K562 (cell line): Measurements from ENCODE around the gene MARK3. TPM values are rescaled to one million over a fixed set of nuclear protein-coding genes. Genes with fewer than 3 reads are reported as not detected.

Experiments used
- FOXJ3 ChIP-seq: sonication (generic); formaldehyde crosslinking; IDR thresholded peaks from 2 replicates; pipeline ENCODE4 v1.4.0; 2020; ENCODE audit warnings: mild to moderate bottlenecking, missing genetic modification reagents
- MYC ChIP-seq, 2 experiments: fragments of 250-450 bp in 1 of 2; sonication (Bioruptor Pico) in 1 of 2; IDR thresholded peaks; 2 replicates each; pipeline versions ENCODE4 v1.5.1 to v1.6.1; 2012 to 2021; ENCODE audit warnings: low read depth in 2 of 2, borderline replicate concordance in 1 of 2, improper control_type of control experiment in 1 of 2, low read length in 1 of 2, mild to moderate bottlenecking in 1 of 2, moderate library complexity in 1 of 2
- TFAP4 ChIP-seq: sonication (generic); formaldehyde crosslinking; IDR thresholded peaks from 2 replicates; pipeline ENCODE4 v1.8.0; 2022; ENCODE audit warnings: missing genetic modification reagents, mild to moderate bottlenecking, moderate library complexity, borderline replicate concordance
- USF1 ChIP-seq: sonication (generic); formaldehyde crosslinking; IDR thresholded peaks from 2 replicates; pipeline ENCODE4 v1.9.0; 2022; ENCODE audit warnings: mild to moderate bottlenecking, missing genetic modification reagents
- ZHX1 ChIP-seq: fragments of 150-350 bp; conservative IDR thresholded peaks from 2 replicates; pipeline ENCODE4 v1.6.1; 2014; ENCODE audit warnings: low read length
- polyA plus RNA-seq, 8 experiments: library from polyadenylated mRNA; depleted of rRNA in 4 of 8; stranded (reverse) in 5 of 8; unstranded in 3 of 8; fragments of >200 nt; fragmentation: Nextera tagmentation in 2 of 8; fragmentation: Illumina TruSeq in 1 of 8; extraction: Ambion mirVana in 2 of 8; extraction: Trizol in 1 of 8; gene quantifications; 2 replicates each; pipeline versions ENCODE4 v1.2.1 to v1.2.3, GENCODE V29; 2011 to 2014; ENCODE audit warnings: inconsistent platforms in 1 of 8, missing spikeins in 1 of 8
- total RNA-seq, 7 experiments: library from RNA; depleted of rRNA in 6 of 7; stranded (reverse); fragments of >200 nt in 6 of 7; fragmentation: Illumina TruSeq in 2 of 7; extraction: Trizol in 2 of 7; gene quantifications; 2 replicates each; pipeline versions ENCODE4 v1.2.1 to v1.2.3, GENCODE V29; 2011 to 2021; ENCODE audit warnings: low replicate concordance in 1 of 7
- TF ChIP-seq, protein P1 (sequence below): IDR thresholded peaks from 2 replicates; pipeline ENCODE4 v1.6.1; 2011; ENCODE audit warnings: borderline replicate concordance, low read depth, mild to moderate bottlenecking, moderate library complexity, low read length; ENCODE audit not compliant: insufficient read depth, poor library complexity, severe bottlenecking
- TF ChIP-seq, protein P2 (sequence below), 2 experiments: fragments of 450-650 bp; formaldehyde crosslinking in 1 of 2; IDR thresholded peaks; 2 replicates each; pipeline versions ENCODE4 v1.4.0 to v1.6.1; 2014 to 2020; ENCODE audit warnings: mild to moderate bottlenecking in 2 of 2, borderline replicate concordance in 1 of 2, low read depth in 1 of 2

Gene MARK3
- total and polyA plus RNA-seq, 9 of the 15 experiments (the other 6 are each of a cell fraction or from before 2014, with no cell fraction given): 10.1 to 68.7 (median 56.3) TPM

GRCh38 chr14:103500148-103500990, 115.2 kb downstream of the MARK3 start (continued):
- TF ChIP-seq, protein P1, sequence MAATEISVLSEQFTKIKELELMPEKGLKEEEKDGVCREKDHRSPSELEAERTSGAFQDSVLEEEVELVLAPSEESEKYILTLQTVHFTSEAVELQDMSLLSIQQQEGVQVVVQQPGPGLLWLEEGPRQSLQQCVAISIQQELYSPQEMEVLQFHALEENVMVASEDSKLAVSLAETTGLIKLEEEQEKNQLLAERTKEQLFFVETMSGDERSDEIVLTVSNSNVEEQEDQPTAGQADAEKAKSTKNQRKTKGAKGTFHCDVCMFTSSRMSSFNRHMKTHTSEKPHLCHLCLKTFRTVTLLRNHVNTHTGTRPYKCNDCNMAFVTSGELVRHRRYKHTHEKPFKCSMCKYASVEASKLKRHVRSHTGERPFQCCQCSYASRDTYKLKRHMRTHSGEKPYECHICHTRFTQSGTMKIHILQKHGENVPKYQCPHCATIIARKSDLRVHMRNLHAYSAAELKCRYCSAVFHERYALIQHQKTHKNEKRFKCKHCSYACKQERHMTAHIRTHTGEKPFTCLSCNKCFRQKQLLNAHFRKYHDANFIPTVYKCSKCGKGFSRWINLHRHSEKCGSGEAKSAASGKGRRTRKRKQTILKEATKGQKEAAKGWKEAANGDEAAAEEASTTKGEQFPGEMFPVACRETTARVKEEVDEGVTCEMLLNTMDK: peak; percentile 82
- no peak for TF ChIP-seq ZHX1
- TF ChIP-seq USF1 (CRISPR knock-in tag): no peak
- TF ChIP-seq MYC (IDR thresholded peaks at IDR 0.05; ENCODE audit: low read depth, low read length): 0 out of 2 replicates have a peak, but pooled peaks have one; percentile 24
- no peak for TF ChIP-seq MYC (CRISPR knock-in tag; IDR thresholded peaks at IDR 0.05; ENCODE audit: borderline replicate concordance, low read depth)
- TF ChIP-seq FOXJ3: no peak
- TF ChIP-seq, protein P2, sequence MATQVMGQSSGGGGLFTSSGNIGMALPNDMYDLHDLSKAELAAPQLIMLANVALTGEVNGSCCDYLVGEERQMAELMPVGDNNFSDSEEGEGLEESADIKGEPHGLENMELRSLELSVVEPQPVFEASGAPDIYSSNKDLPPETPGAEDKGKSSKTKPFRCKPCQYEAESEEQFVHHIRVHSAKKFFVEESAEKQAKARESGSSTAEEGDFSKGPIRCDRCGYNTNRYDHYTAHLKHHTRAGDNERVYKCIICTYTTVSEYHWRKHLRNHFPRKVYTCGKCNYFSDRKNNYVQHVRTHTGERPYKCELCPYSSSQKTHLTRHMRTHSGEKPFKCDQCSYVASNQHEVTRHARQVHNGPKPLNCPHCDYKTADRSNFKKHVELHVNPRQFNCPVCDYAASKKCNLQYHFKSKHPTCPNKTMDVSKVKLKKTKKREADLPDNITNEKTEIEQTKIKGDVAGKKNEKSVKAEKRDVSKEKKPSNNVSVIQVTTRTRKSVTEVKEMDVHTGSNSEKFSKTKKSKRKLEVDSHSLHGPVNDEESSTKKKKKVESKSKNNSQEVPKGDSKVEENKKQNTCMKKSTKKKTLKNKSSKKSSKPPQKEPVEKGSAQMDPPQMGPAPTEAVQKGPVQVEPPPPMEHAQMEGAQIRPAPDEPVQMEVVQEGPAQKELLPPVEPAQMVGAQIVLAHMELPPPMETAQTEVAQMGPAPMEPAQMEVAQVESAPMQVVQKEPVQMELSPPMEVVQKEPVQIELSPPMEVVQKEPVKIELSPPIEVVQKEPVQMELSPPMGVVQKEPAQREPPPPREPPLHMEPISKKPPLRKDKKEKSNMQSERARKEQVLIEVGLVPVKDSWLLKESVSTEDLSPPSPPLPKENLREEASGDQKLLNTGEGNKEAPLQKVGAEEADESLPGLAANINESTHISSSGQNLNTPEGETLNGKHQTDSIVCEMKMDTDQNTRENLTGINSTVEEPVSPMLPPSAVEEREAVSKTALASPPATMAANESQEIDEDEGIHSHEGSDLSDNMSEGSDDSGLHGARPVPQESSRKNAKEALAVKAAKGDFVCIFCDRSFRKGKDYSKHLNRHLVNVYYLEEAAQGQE (IDR thresholded peaks at IDR 0.05; ENCODE audit: borderline replicate concordance): peak; percentile 43; the same call in 1 of the 2 replicates
- TF ChIP-seq, protein P2 (CRISPR knock-in tag; IDR thresholded peaks at IDR 0.05; ENCODE audit: low read depth): no peak
- TF ChIP-seq TFAP4 (CRISPR knock-in tag): peak; percentile 21; the same call in 1 of the 2 replicates
